Measurements from ENCODE around the gene GSTO1. TPM values are rescaled to one million over a fixed set of nuclear protein-coding genes. Genes with fewer than 3 reads are reported as not detected.

GSTO1 gene
- total and polyA plus RNA-seq, 2 of the 13 experiments (the other 11 are each of a cell fraction or from before 2014, with no cell fraction given), result 228 to 300 TPM

- TF ChIP-seq SAP130 (CRISPR knock-in tag; IDR thresholded peaks at IDR 0.05; ENCODE audit: low read depth), result peak; percentile 35; the same call in 1 of the 2 replicates
- TF ChIP-seq POLR2A (IDR thresholded peaks at IDR 0.05; ENCODE audit: insufficient read depth in 1 of 2, low read depth in 2 of 2, low read length in 2 of 2), result peak; percentile 34 to 82; a peak in 2 of 4 replicates
- TF ChIP-seq ZBTB14 (CRISPR knock-in tag; IDR thresholded peaks at IDR 0.05), result no peak
- TF ChIP-seq POLR2AphosphoS5 (IDR thresholded peaks at IDR 0.05; ENCODE audit: low read depth, low read length), result peak; percentile 70
- no peak for TF ChIP-seq DNMT3B (CRISPR knock-in tag; conservative IDR thresholded peaks at IDR 0.05)
- no peak for TF ChIP-seq GMEB2 (CRISPR knock-in tag; IDR thresholded peaks at IDR 0.05; ENCODE audit: low read depth)
- TF ChIP-seq, protein P1, sequence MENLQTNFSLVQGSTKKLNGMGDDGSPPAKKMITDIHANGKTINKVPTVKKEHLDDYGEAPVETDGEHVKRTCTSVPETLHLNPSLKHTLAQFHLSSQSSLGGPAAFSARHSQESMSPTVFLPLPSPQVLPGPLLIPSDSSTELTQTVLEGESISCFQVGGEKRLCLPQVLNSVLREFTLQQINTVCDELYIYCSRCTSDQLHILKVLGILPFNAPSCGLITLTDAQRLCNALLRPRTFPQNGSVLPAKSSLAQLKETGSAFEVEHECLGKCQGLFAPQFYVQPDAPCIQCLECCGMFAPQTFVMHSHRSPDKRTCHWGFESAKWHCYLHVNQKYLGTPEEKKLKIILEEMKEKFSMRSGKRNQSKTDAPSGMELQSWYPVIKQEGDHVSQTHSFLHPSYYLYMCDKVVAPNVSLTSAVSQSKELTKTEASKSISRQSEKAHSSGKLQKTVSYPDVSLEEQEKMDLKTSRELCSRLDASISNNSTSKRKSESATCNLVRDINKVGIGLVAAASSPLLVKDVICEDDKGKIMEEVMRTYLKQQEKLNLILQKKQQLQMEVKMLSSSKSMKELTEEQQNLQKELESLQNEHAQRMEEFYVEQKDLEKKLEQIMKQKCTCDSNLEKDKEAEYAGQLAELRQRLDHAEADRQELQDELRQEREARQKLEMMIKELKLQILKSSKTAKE (CRISPR knock-in tag; IDR thresholded peaks at IDR 0.05; ENCODE audit: borderline replicate concordance), result 0 out of 2 replicates have a peak, but pooled peaks have one; percentile 7
- no peak for TF ChIP-seq PHB2 (IDR thresholded peaks at IDR 0.05; ENCODE audit: partially characterized antibody)
- TF ChIP-seq ZFP36L2 (CRISPR knock-in tag; IDR thresholded peaks at IDR 0.05), result no peak
- no peak for TF ChIP-seq GATAD1 (CRISPR knock-in tag; IDR thresholded peaks at IDR 0.05)
- TF ChIP-seq ZNF550 (CRISPR knock-in tag; IDR thresholded peaks at IDR 0.05; ENCODE audit: borderline replicate concordance), result no peak
- TF ChIP-seq MED1 (CRISPR knock-in tag; IDR thresholded peaks at IDR 0.05), result peak; percentile 53
- TF ChIP-seq KLF16 (CRISPR knock-in tag; IDR thresholded peaks at IDR 0.05), result 0 out of 4 replicates have a peak, but pooled peaks of 1 of the 2 experiments have one; percentile 5
- TF ChIP-seq SP5 (CRISPR knock-in tag; IDR thresholded peaks at IDR 0.05; ENCODE audit: borderline replicate concordance, low read depth), result no peak
- TF ChIP-seq, protein P2, sequence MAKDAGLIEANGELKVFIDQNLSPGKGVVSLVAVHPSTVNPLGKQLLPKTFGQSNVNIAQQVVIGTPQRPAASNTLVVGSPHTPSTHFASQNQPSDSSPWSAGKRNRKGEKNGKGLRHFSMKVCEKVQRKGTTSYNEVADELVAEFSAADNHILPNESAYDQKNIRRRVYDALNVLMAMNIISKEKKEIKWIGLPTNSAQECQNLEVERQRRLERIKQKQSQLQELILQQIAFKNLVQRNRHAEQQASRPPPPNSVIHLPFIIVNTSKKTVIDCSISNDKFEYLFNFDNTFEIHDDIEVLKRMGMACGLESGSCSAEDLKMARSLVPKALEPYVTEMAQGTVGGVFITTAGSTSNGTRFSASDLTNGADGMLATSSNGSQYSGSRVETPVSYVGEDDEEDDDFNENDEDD (CRISPR knock-in tag; IDR thresholded peaks at IDR 0.05; ENCODE audit: borderline replicate concordance), result no peak
- no peak for TF ChIP-seq ZHX2 (IDR thresholded peaks at IDR 0.05; ENCODE audit: low read depth)
- no peak for TF ChIP-seq ZHX2 (CRISPR knock-in tag; IDR thresholded peaks at IDR 0.05; ENCODE audit: borderline replicate concordance)
- no peak for TF ChIP-seq GZF1 (CRISPR knock-in tag; IDR thresholded peaks at IDR 0.05)
- TF ChIP-seq SIN3A (IDR thresholded peaks at IDR 0.05; ENCODE audit: borderline replicate concordance, low read depth, low read length), result peak; percentile 29; the same call in 1 of the 2 replicates
These were observed 754 bp downstream of the GSTO1 start (continued) for GRCh38 chr10:104255311-104255981.

Measured in HepG2 (cell line).